Adrenal gland (tissue), 12 donors: ENCODE measurements around the gene FRMD1. TPM values are rescaled to one million over a fixed set of nuclear protein-coding genes. Genes with fewer than 3 reads are reported as not detected.

Experiments used
- DNase-seq, 7 donors: peaks; one replicate each; pipeline ENCODE4 v3.0.0-alpha.2; 2019 to 2020
- H3K27ac ChIP-seq, 5 donors: fragments of 200-600 bp; sonication (generic) in 4 of 5; 1 replicate in 3 of 5; 2 replicates in 2 of 5; pipeline versions ENCODE4 v1.5.1 to v1.8.0; 2016 to 2020; ENCODE audit warnings: mild to moderate bottlenecking in 1 of 5
- H3K27me3 ChIP-seq: fragments of 200-600 bp; 2 replicates; pipeline ENCODE4 v1.8.0; 2021
- H3K36me3 ChIP-seq, 2 donors: fragments of 200-600 bp; replicated peaks in 1 of 2; 1 replicate in 1 of 2; 2 replicates in 1 of 2; pipeline versions ENCODE4 v1.5.1 to v1.8.0; 2018 to 2022
- H3K4me1 ChIP-seq, 2 donors: fragments of 200-600 bp; replicated peaks in 1 of 2; 1 replicate in 1 of 2; 2 replicates in 1 of 2; pipeline versions ENCODE4 v1.5.1 to v1.8.0; 2018 to 2021
- H3K4me3 ChIP-seq, 4 donors: fragments of 200-600 bp; sonication (generic) in 3 of 4; one replicate each; pipeline ENCODE4 v1.5.1; 2016 to 2018
- H3K9me3 ChIP-seq, 3 donors: fragments of 200-600 bp; sonication (generic) in 1 of 3; replicated peaks in 1 of 3; 1 replicate in 2 of 3; 2 replicates in 1 of 3; pipeline versions ENCODE4 v1.5.1 to v1.8.0; 2016 to 2021
- POLR2A ChIP-seq, 2 donors: fragments of 450-650 bp; IDR thresholded peaks; one replicate each; pipeline ENCODE4 v1.6.1; 2017; ENCODE audit warnings: antibody characterized with exemption in 2 of 2, mild to moderate bottlenecking in 2 of 2, moderate library complexity in 1 of 2
- WGBS, 4 donors: extraction: QIAGEN DNeasy Blood & Tissue Kit in 2 of 4; methylation state at CpG; one replicate each; pipeline versions ENCODE4 v1.1.5 to v1.1.7; 2013 to 2017; 5-methylcytosine and 5-hydroxymethylcytosine counted together
- intact Hi-C, 2 donors: fragments of 100-400 bp; cut with DNase I; formaldehyde crosslinking; loops; one replicate each; pipeline versions ENCODE4 v1.14.1 to v1.15.0; 2022 to 2023
- polyA plus RNA-seq, 3 donors: library from polyadenylated mRNA; stranded (reverse); fragments of 200-250 nt in 2 of 3; fragments of 350-450 nt in 1 of 3; fragmentation: Illumina TruSeq in 1 of 3; extraction: RNeasy Lipid Tissue Mini Kit (QIAGEN cat#74804) in 1 of 3; gene quantifications; one replicate each; pipeline ENCODE4 v1.2.3, GENCODE V29; 2013 to 2014
- total RNA-seq, 9 donors: library from RNA; depleted of rRNA in 4 of 9; stranded (reverse); fragments of >200 nt in 4 of 9; fragments of 120-200 nt in 1 of 9; fragmentation: NEBNext Ultra II Directional in 1 of 9; extraction: Animal tissue kit (Norgen Biotek cat#: 25700) in 1 of 9; gene quantifications; one replicate each; pipeline versions ENCODE4 v1.1.0 to v1.2.4, GENCODE V29; 2013 to 2023
- TF ChIP-seq, protein P1 (sequence below), 6 experiments: fragments of 450-650 bp in 4 of 6; fragments of 200-600 bp in 2 of 6; sonication (generic) in 1 of 6; IDR thresholded peaks; 1 replicate in 5 of 6; 2 replicates in 1 of 6; pipeline versions ENCODE4 v1.5.1 to v1.8.0; 2016 to 2021; ENCODE audit warnings: antibody characterized with exemption in 6 of 6, mild to moderate bottlenecking in 2 of 6, moderate library complexity in 1 of 6
- donor health status: healthy with polysubstance abuse.
- donor health status: Bipolar disorder and iron deficiency.
- donor health status: DM: yes; HTN: yes; CAD: no.
- donor health status: DM: no; HTN: no; CAD: no.
- donor health status: DM: no; HTN: no; CAD: no.
- donor health status: DM: yes; HTN: yes; CAD: no.

The FRMD1 gene
- total and polyA plus RNA-seq, 12 donors: under 0.01 to 0.32 (median 0.14) TPM; not detected in 7

DNA sequence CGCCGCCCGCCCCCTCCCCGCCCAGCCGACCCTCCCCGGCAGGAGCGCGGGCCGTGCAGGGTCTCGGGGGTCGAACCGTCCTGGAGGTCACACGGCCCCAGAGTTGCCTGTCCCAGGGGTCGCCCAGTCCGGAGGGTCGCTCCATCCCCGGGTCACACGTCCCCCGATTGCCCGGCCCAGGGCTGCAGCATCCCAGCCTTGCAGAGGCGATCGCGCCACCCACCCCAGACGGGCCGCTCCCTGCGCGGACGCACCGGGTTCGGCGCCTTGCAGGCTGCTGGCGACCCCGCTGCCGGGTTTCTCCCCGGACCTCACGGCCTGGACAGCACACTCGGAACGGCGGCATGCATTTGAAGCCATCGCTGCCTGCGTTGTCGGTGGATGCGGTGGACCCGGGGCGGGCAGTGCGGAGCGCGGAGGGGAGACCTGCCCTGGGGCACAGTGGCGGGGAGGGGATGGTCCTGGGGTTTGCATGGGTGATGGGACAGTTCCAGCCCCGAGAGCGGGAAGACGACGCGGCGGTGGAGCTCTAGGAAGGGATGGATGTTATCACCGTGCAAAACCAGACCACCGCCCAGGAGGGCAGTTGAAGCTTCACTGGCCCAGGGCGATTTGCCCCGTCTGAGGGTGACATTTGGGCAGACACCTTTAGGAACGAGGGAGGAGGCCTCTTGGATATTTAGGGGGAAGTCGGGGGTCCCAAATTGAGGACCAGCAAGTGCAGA lies 22.7 kb upstream of the FRMD1 start:
- TF ChIP-seq, protein P1, sequence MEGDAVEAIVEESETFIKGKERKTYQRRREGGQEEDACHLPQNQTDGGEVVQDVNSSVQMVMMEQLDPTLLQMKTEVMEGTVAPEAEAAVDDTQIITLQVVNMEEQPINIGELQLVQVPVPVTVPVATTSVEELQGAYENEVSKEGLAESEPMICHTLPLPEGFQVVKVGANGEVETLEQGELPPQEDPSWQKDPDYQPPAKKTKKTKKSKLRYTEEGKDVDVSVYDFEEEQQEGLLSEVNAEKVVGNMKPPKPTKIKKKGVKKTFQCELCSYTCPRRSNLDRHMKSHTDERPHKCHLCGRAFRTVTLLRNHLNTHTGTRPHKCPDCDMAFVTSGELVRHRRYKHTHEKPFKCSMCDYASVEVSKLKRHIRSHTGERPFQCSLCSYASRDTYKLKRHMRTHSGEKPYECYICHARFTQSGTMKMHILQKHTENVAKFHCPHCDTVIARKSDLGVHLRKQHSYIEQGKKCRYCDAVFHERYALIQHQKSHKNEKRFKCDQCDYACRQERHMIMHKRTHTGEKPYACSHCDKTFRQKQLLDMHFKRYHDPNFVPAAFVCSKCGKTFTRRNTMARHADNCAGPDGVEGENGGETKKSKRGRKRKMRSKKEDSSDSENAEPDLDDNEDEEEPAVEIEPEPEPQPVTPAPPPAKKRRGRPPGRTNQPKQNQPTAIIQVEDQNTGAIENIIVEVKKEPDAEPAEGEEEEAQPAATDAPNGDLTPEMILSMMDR (IDR thresholded peaks at IDR 0.05): no peak
- no peak for TF ChIP-seq POLR2A (IDR thresholded peaks at IDR 0.05)
- no peak overlapping the region for H3K27ac ChIP-seq
- H3K4me3 ChIP-seq: no peak overlapping the region
- intact Hi-C loops: no loop called here
- no peaks in the 10 kb centered on the region for H3K9me3 ChIP-seq
- WGBS, 4 donors: 15 to 41% (median 25%) methylated on average over 6 to 61 of the region's 61 CpGs
- no peak for DNase-seq
- no peaks in the 10 kb centered on the region for H3K4me1 ChIP-seq
- peaks cover 19% of the 10 kb centered on the region for H3K27me3 ChIP-seq
- no peaks in the 10 kb centered on the region for H3K36me3 ChIP-seq

DNA sequence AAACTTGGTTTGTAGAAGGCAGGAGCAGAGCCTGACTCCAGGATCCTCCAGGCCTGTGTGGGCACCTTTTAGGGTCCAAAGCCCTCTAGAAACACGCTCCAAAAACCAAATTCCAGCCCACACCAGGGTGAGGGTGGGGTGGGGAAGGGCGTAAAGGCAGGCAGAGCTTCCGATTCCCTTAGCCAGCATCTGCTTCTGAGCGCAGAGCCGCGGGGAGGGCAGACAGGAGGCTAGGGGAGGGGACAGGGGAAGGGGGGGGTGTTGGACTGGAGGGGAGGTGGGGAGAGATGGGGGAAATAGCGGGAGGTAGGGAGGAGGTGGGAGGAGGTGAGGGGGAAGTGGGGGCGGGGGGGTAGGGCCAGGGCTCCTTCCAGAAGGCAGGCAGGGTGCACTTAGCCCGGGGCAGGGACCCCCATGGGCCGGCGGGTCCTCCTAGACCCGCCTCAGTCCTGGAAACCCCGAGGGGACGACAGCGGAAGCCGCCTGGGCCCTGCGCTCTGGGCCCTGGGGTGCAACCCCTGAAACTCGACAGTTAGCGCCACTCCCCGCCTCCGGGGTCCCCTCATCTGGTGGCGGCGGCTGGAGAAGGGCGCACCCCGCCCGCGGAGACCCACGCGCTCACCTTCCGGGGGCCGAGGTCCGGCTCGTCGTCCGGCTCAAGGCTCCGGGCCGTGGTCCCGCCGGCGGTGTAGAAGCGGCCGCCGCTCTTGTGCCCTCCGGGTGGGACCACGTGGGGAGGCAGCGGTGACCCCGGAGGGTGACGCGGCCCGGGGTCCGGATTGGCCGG lies 22.0 kb upstream of the FRMD1 start:
- Histone ChIP-seq H3K4me1 (no peaks in the 10 kb centered on the region), H3K9me3 (no peaks in the 10 kb centered on the region), H3K27me3 (peaks cover 19% of the 10 kb centered on the region), H3K36me3 (no peaks in the 10 kb centered on the region), H3K4me3 (no peak overlapping the region), H3K27ac (no peak overlapping the region)
- DNase-seq: no peak
- TF ChIP-seq POLR2A (IDR thresholded peaks at IDR 0.05): no peak
- TF ChIP-seq, protein P1 (IDR thresholded peaks at IDR 0.05): no peak
- intact Hi-C loops: no loop called here
- WGBS, 4 donors: 5 to 18% (median 8%) methylated on average over 5 to 52 of the region's 52 CpGs

DNA sequence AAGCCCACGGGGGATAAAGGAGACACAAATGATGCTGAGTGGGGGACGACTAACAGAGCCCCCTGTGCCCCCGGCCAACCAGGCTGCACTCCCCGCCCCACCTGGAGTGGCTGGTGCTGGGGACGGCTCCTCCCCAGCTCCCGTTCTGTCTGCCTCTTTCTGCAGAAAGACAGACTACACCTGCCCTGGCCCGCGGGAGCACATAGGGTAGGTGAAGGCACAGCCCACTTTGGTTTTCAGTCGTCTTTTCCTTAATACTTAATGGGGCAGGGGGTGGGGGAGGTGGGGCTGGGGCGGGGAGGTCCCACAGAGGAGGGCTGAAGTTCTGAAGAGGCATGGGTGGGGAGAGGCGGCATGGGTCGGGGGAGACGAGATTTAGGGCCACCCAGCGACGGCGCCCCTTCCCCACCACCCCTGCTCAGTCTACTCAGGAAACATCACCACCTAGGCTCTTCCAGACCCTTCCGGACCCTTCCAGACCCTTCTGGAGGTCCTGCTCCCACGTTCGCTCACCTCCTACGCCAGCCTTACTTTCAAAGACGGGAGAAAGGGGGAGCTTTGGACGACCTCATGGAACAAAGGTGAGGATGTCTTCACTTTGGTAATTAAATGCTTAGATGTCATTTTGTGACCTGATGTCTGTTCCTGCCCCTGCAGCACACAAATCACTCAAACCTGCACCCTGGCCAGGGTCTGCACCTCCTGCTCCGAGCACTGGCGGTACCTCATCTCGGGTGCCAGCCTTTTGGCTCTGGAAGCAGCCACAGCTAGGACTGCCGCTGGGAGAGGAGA lies 21.2 kb upstream of the FRMD1 start:
- WGBS, 4 donors: 74 to 79% (median 76%) methylated on average over 20 to 26 of the region's 26 CpGs

More for the DNA sequence above, 21.2 kb upstream of the FRMD1 start:
- Histone ChIP-seq H3K9me3 (no peaks in the 10 kb centered on the region), H3K4me1 (no peaks in the 10 kb centered on the region), H3K36me3 (no peaks in the 10 kb centered on the region), H3K4me3 (no peak overlapping the region), H3K27me3 (peaks cover 19% of the 10 kb centered on the region), H3K27ac (no peak overlapping the region)
- no peak for DNase-seq
- intact Hi-C loops: no loop called here
- TF ChIP-seq POLR2A (IDR thresholded peaks at IDR 0.05): no peak
- TF ChIP-seq, protein P1 (IDR thresholded peaks at IDR 0.05): no peak
